Ishikawa (cell line): Measurements from ENCODE around the gene ASCL2.

Experiments
- CEBPB ChIP-seq: IDR thresholded peaks from 2 replicates; pipeline ENCODE4 v1.6.1; 2012
- CREB1 ChIP-seq: IDR thresholded peaks from 2 replicates; pipeline ENCODE4 v1.6.1; 2012; ENCODE audit warnings: low read depth
- EGR1 ChIP-seq: IDR thresholded peaks from 2 replicates; pipeline ENCODE4 v1.6.1; 2012
- EP300 ChIP-seq: IDR thresholded peaks from 2 replicates; pipeline ENCODE4 v1.6.1; 2012; ENCODE audit warnings: borderline replicate concordance
- FOXM1 ChIP-seq: IDR thresholded peaks from 2 replicates; pipeline ENCODE4 v1.6.1; 2012; ENCODE audit warnings: low read depth, borderline replicate concordance
- MAX ChIP-seq: IDR thresholded peaks from 2 replicates; pipeline ENCODE4 v1.6.1; 2012
- NFIC ChIP-seq: IDR thresholded peaks from 2 replicates; pipeline ENCODE4 v1.6.1; 2012
- RAD21 ChIP-seq: IDR thresholded peaks from 2 replicates; pipeline ENCODE4 v1.6.1; 2012; ENCODE audit warnings: low read depth
- TAF1 ChIP-seq: IDR thresholded peaks from 2 replicates; pipeline ENCODE4 v1.6.1; 2012; ENCODE audit warnings: low read depth, mild to moderate bottlenecking
- TCF12 ChIP-seq: IDR thresholded peaks from 2 replicates; pipeline ENCODE4 v1.6.1; 2012; ENCODE audit warnings: low read depth
- TEAD4 ChIP-seq: IDR thresholded peaks from 2 replicates; pipeline ENCODE4 v1.6.1; 2012
- YY1 ChIP-seq: IDR thresholded peaks from 2 replicates; pipeline ENCODE4 v1.6.1; 2012; ENCODE audit warnings: low read depth
- ZBTB7A ChIP-seq: IDR thresholded peaks from 2 replicates; pipeline ENCODE4 v1.6.1; 2012; ENCODE audit warnings: low read depth
- TF ChIP-seq, protein P1 (sequence below): IDR thresholded peaks from 2 replicates; pipeline ENCODE4 v1.6.1; 2012; ENCODE audit warnings: low read depth, mild to moderate bottlenecking
- TF ChIP-seq, protein P2 (sequence below): IDR thresholded peaks from 2 replicates; pipeline ENCODE4 v1.6.1; 2012

Gene ASCL2

DNA sequence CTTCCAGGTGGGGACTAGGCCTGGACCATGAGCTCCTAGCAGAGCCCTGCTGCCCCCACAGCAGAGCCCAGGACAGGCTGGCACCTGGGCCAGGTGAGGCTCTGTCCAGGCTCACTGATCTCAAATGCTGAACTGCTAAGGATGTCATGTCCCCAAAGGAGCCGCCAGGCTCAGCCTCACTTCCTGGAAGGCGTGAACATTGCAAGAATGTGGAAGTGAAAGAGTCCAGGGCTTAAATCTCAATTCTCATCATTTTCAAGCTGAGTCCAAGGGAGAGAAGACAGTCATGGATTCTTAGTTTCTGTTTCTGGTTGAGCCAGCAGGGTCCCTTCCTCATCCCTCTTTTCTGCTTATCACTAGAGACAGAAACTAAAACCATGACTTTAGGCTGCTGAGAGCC, 5.0 kb downstream of the ASCL2 start:
- TF ChIP-seq MAX (no peak), YY1 (no peak), RAD21 (no peak), TAF1 (no peak), EGR1 (no peak), NFIC (no peak), TCF12 (no peak), CEBPB (no peak), EP300 (no peak), FOXM1 (no peak), ZBTB7A (no peak), TEAD4 (no peak), CREB1 (no peak)
- TF ChIP-seq, protein P1, sequence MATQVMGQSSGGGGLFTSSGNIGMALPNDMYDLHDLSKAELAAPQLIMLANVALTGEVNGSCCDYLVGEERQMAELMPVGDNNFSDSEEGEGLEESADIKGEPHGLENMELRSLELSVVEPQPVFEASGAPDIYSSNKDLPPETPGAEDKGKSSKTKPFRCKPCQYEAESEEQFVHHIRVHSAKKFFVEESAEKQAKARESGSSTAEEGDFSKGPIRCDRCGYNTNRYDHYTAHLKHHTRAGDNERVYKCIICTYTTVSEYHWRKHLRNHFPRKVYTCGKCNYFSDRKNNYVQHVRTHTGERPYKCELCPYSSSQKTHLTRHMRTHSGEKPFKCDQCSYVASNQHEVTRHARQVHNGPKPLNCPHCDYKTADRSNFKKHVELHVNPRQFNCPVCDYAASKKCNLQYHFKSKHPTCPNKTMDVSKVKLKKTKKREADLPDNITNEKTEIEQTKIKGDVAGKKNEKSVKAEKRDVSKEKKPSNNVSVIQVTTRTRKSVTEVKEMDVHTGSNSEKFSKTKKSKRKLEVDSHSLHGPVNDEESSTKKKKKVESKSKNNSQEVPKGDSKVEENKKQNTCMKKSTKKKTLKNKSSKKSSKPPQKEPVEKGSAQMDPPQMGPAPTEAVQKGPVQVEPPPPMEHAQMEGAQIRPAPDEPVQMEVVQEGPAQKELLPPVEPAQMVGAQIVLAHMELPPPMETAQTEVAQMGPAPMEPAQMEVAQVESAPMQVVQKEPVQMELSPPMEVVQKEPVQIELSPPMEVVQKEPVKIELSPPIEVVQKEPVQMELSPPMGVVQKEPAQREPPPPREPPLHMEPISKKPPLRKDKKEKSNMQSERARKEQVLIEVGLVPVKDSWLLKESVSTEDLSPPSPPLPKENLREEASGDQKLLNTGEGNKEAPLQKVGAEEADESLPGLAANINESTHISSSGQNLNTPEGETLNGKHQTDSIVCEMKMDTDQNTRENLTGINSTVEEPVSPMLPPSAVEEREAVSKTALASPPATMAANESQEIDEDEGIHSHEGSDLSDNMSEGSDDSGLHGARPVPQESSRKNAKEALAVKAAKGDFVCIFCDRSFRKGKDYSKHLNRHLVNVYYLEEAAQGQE, result no peak
- TF ChIP-seq, protein P2, sequence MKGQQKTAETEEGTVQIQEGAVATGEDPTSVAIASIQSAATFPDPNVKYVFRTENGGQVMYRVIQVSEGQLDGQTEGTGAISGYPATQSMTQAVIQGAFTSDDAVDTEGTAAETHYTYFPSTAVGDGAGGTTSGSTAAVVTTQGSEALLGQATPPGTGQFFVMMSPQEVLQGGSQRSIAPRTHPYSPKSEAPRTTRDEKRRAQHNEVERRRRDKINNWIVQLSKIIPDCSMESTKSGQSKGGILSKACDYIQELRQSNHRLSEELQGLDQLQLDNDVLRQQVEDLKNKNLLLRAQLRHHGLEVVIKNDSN, result no peak

- TF ChIP-seq CREB1, result no peak
- TF ChIP-seq, protein P1, result no peak
- no peak for TF ChIP-seq TCF12
- TF ChIP-seq EGR1, result no peak
- no peak for TF ChIP-seq NFIC
- no peak for TF ChIP-seq EP300
- TF ChIP-seq MAX, result no peak
- no peak for TF ChIP-seq TEAD4
- TF ChIP-seq TAF1, result no peak
Observed at GRCh38 chr11:2264366-2265053, 5.9 kb downstream of the ASCL2 start.

DNA sequence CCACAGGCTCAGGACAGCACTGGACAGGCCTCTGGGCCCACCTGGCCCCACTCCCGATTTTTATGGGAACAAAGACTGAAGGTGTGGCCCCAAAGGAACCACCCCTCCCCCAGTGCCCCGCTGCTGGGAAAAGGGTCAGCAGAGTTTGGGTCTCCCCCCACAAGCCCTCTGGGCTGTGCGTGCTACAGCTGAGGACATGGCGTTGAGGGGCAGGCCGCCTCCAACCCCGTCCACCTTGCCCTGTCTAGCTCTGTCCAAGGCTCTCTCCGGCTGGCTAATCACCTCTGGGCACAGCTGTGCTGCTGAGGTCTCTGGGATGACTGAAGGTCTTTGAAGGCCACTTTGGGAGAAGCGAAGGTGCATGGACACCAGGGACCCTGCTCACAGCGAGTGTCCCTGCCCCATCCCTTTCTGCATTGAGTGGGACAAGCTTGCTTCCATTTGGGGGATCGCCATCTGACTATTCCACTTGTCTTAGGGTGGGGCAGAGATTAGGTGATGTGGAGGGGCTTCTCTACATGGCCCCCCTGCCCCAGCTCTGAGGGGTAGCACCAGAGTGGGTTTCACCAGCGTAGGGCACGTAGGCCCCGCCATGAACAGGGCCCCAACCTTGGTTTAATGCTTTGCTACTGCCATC, 6.5 kb downstream of the ASCL2 start:
- TF ChIP-seq CREB1 (no peak), TEAD4 (no peak), ZBTB7A (no peak), NFIC (no peak), MAX (no peak), RAD21 (no peak), YY1 (no peak)
- TF ChIP-seq, protein P1, result no peak

- TF ChIP-seq RAD21 (no peak), EGR1 (no peak), MAX (no peak), EP300 (no peak), CEBPB (no peak), ZBTB7A (no peak), FOXM1 (no peak), TEAD4 (no peak), TAF1 (no peak), CREB1 (no peak), NFIC (no peak), TCF12 (no peak), YY1 (no peak)
- TF ChIP-seq, protein P2, result no peak
- TF ChIP-seq, protein P1, result no peak
Observed at GRCh38 chr11:2263071-2263565, 7.3 kb downstream of the ASCL2 start.
